IgD-negative memory B cell (primary cell): ENCODE results near the gene CSNK2B. TPM values are rescaled to one million over a fixed set of nuclear protein-coding genes. Genes with fewer than 3 reads are reported as not detected.
"Not testable (repeated sequence)": the region's sequence is repeated elsewhere in the genome, so short reads cannot be mapped to it uniquely, and the experiment has no call there.

Source experiments
- H3K27ac Mint-ChIP-seq, 3 donors: one replicate each; pipeline ENCODE4 v1.8.0; 2020 to 2022; ENCODE audit warnings: mild to moderate bottlenecking in 3 of 3, mixed read lengths in 3 of 3, moderate library complexity in 1 of 3
- H3K27me3 Mint-ChIP-seq: one replicate; pipeline ENCODE4 v1.8.0; 2021; ENCODE audit warnings: mixed read lengths
- H3K36me3 Mint-ChIP-seq: one replicate; pipeline ENCODE4 v1.8.0; 2020; ENCODE audit warnings: mild to moderate bottlenecking, mixed read lengths
- H3K4me1 Mint-ChIP-seq, 3 donors: one replicate each; pipeline ENCODE4 v1.8.0; 2020 to 2022; ENCODE audit warnings: mixed read lengths in 3 of 3, mild to moderate bottlenecking in 1 of 3
- H3K4me3 Mint-ChIP-seq, 4 donors: one replicate each; pipeline ENCODE4 v1.8.0; 2020 to 2022; ENCODE audit warnings: mild to moderate bottlenecking in 4 of 4, mixed read lengths in 4 of 4, moderate library complexity in 3 of 4
- H3K9me3 Mint-ChIP-seq, 3 donors: one replicate each; pipeline ENCODE4 v1.8.0; 2020 to 2021; ENCODE audit warnings: mixed read lengths in 3 of 3, mild to moderate bottlenecking in 1 of 3
- polyA plus RNA-seq: library from polyadenylated mRNA; unstranded; fragments of 300-500 nt; fragmentation: Illumina TruSeq; gene quantifications from one replicate; pipeline ENCODE4 v1.2.3, GENCODE V29; 2021

Gene CSNK2B
- polyA plus RNA-seq, 1 donor from 2014 or later: 268 TPM

DNA sequence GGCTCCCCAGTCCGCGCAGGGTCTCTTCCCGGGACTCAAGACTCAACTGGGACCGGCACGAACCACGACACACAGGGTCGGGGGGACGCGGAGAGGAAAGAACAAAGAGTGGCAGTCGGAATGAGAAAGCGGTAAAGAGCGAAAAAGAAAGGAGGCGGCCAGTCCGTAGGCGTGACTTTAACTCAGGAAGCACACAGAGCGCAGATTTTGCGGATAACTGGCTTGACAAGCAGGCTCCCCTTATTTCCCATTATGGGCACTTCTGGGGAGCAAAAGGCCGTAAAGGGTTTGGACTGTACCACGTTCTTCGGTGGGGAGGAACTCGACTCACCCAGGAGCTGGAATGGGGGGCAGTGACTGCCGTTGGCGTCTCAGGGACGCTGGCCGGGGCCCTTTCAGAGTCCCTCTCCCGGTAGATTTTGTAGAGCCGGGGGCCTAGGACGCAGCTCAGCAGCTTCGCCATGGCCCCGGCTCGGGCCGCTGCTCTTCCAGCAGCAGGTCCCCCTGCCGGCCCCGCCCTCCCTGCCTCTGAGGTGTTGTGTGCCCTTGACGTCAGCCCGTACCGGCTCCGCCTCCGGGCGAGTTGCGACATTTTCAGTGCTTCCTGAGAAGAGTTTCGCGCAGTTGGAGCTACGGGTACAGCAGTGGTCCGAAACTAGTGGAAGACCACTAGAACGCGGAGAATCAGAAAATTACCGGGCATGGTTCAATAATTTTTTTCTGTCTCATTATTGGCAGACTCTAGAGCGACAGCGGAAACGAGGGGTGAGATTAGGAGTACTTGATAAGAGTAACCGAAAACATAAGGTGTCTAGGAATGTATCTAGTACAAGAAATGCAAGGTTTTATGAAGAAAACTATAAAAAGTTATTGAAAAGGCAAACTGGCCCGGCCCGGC is 37.2 kb downstream of the CSNK2B start, which contains the start of gene ABHD16A:
TSS of gene ABHD16A (minus strand) at position 506 of the 898 bp plus-strand sequence. CDS start at position 463, 43 bp downstream.
- Mint-ChIP-seq H3K27me3 (no peaks in the 10 kb centered on the region), H3K4me1 (peaks cover 5 to 22% (median 13%) of the 10 kb centered on the region in 3 donors), H3K4me3 (peak within 1 kb of the TSS; percentile 82 to 99 (median 98)), H3K27ac (peak within 1 kb of the TSS; percentile 81 to 98 (median 98)), H3K36me3 (no peaks in the 10 kb centered on the region), H3K9me3 (no peaks in the 10 kb centered on the region)

DNA sequence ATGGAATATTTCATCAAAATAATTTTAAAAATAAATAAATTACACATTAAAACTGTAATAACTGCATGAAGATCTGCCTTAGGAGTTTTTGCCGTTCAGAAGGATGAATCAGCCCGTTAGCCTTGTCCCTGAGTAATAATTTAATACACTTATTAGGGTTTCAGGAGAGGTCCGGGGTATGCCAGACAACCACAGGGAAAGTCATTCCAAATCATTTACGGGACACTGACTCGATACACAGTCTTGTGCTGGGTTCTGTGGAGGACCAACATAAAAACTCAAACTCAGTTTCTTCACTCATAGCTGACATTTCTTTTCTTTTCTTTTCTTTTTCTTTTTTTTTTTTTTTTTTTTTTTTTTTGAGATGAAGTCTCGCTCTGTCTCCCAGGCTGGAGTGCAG is 40.1 kb downstream of the CSNK2B start:
- Mint-ChIP-seq H3K27ac (no peak overlapping the region), H3K27me3 (peaks cover 4% of the 10 kb centered on the region), H3K4me1 (peaks cover 5 to 22% (median 17%) of the 10 kb centered on the region in 3 donors), H3K4me3 (peak overlapping the region in 1 of 4 donors; percentile 42), H3K36me3 (peaks cover 3% of the 10 kb centered on the region), H3K9me3 (no peaks in the 10 kb centered on the region)

- Mint-ChIP-seq H3K36me3 (peaks cover 3% of the 10 kb centered on the region), H3K9me3 (no peaks in the 10 kb centered on the region), H3K4me1 (peaks cover 5 to 22% (median 16%) of the 10 kb centered on the region in 3 donors), H3K27me3 (peaks cover 4% of the 10 kb centered on the region), H3K27ac (peak within 1 kb of the TSS in 1 of 3 donors; percentile 10), H3K4me3 (peak within 1 kb of the TSS in 1 of 4 donors; percentile 42)
Measured at GRCh38 chr6:31706599-31706998, 40.7 kb downstream of the CSNK2B start, which contains the start of gene LY6G6F. TSS of gene LY6G6F (plus strand) at chr6:31706866. CDS start at chr6:31706907, 41 bp downstream.

DNA sequence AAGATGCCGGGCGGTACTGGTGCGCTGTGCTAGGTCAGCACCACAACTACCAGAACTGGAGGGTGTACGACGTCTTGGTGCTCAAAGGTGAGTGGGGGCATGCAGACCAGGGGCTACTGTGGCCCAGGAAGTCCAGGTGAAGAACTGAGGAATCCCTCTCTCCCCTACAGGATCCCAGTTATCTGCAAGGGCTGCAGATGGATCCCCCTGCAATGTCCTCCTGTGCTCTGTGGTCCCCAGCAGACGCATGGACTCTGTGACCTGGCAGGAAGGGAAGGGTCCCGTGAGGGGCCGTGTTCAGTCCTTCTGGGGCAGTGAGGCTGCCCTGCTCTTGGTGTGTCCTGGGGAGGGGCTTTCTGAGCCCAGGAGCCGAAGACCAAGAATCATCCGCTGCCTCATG is 41.8 kb downstream of the CSNK2B start:
- no peaks in the 10 kb centered on the region for H3K9me3 Mint-ChIP-seq
- H3K27me3 Mint-ChIP-seq: peaks cover 8% of the 10 kb centered on the region
- H3K27ac Mint-ChIP-seq: no peak overlapping the region
- H3K36me3 Mint-ChIP-seq: peaks cover 3% of the 10 kb centered on the region
- no peak overlapping the region for H3K4me3 Mint-ChIP-seq
- peaks cover 14 to 21% (median 17%) of the 10 kb centered on the region in 3 donors for H3K4me1 Mint-ChIP-seq

DNA sequence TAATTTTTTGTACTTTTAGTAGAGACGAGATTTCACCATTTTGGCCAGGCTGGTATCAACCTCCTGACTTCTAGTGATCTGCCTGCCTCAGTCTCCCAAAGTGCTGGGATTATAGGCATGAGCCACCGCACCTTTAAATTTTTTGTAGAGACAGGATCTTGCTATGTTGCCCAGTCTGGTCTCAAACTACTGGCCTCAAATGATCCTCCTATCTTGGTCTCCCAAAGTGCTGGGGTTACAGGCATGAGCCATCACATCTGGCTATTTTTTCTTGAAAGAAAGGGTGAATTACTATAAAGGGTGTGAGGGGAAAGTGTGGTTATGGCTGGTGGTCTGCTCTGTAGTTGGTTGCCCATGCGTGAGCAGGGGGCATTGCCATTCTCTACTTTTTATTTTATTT is 42.3 kb downstream of the CSNK2B start:
- H3K9me3 Mint-ChIP-seq: no peaks in the 10 kb centered on the region
- peaks cover 12 to 21% (median 17%) of the 10 kb centered on the region in 3 donors for H3K4me1 Mint-ChIP-seq
- peaks cover 8% of the 10 kb centered on the region for H3K27me3 Mint-ChIP-seq
- no peak overlapping the region for H3K27ac Mint-ChIP-seq
- no peak overlapping the region for H3K4me3 Mint-ChIP-seq
- peaks cover 3% of the 10 kb centered on the region for H3K36me3 Mint-ChIP-seq

- not testable (repeated sequence) for H3K4me3 Mint-ChIP-seq, H3K36me3 Mint-ChIP-seq, H3K27me3 Mint-ChIP-seq, H3K27ac Mint-ChIP-seq, H3K9me3 Mint-ChIP-seq
- H3K4me1 Mint-ChIP-seq: peaks cover 9 to 18% (median 16%) of the 10 kb centered on the region in 3 donors
Measured at GRCh38 chr6:31709157-31709556, 43.3 kb downstream of the CSNK2B start.

GRCh38 chr6:31710523-31711219 is 44.8 kb downstream of the CSNK2B start:
- Mint-ChIP-seq H3K27me3 (peaks cover 8% of the 10 kb centered on the region), H3K9me3 (no peaks in the 10 kb centered on the region), H3K4me3 (peak overlapping the region in 1 of 4 donors; percentile 85), H3K4me1 (peaks cover 9 to 18% (median 16%) of the 10 kb centered on the region in 3 donors), H3K27ac (no peak overlapping the region), H3K36me3 (peaks cover 3% of the 10 kb centered on the region)

GRCh38 chr6:31711233-31711632 is 45.4 kb downstream of the CSNK2B start:
- Mint-ChIP-seq H3K27me3 (peaks cover 8% of the 10 kb centered on the region), H3K4me3 (peak overlapping the region in 3 of 4 donors; percentile 52 to 85 (median 57)), H3K4me1 (peaks cover 9 to 18% (median 16%) of the 10 kb centered on the region in 3 donors), H3K27ac (no peak overlapping the region), H3K9me3 (no peaks in the 10 kb centered on the region), H3K36me3 (peaks cover 3% of the 10 kb centered on the region)

- peak overlapping the region in 2 of 3 donors; percentile 5 to 83 for H3K27ac Mint-ChIP-seq
- no peak overlapping the region for H3K4me3 Mint-ChIP-seq
- peaks cover 8% of the 10 kb centered on the region for H3K27me3 Mint-ChIP-seq
- H3K36me3 Mint-ChIP-seq: peaks cover 3% of the 10 kb centered on the region
- H3K9me3 Mint-ChIP-seq: no peaks in the 10 kb centered on the region
- peaks cover 9 to 18% (median 16%) of the 10 kb centered on the region in 3 donors for H3K4me1 Mint-ChIP-seq
Measured at GRCh38 chr6:31712296-31712695, 46.4 kb downstream of the CSNK2B start.

DNA sequence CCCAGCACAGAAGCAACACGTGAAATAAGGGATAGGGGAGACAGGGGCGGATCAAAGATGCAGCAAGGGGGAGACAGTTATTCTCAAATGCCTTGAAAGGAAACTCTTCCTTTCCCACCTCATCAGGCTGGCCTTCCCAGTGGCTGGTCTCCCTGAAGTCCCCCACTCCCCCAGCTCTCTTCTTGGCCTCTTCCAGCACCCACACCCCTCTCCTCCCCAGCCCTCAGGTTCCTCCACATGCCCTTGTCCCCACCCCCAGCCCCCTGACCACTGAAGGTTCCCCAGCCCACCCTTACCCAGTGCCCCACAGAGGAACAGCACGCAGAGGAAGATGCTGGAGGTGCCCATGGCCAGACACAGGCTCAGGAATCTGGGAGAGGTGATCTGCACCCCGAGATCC is 47.6 kb downstream of the CSNK2B start:
- peaks cover 9 to 18% (median 16%) of the 10 kb centered on the region in 3 donors for H3K4me1 Mint-ChIP-seq
- peaks cover 3% of the 10 kb centered on the region for H3K36me3 Mint-ChIP-seq
- H3K27me3 Mint-ChIP-seq: peaks cover 6% of the 10 kb centered on the region
- H3K27ac Mint-ChIP-seq: peak overlapping the region in 1 of 3 donors; percentile 83
- H3K4me3 Mint-ChIP-seq: peak overlapping the region in 1 of 4 donors; percentile 57
- no peaks in the 10 kb centered on the region for H3K9me3 Mint-ChIP-seq

DNA sequence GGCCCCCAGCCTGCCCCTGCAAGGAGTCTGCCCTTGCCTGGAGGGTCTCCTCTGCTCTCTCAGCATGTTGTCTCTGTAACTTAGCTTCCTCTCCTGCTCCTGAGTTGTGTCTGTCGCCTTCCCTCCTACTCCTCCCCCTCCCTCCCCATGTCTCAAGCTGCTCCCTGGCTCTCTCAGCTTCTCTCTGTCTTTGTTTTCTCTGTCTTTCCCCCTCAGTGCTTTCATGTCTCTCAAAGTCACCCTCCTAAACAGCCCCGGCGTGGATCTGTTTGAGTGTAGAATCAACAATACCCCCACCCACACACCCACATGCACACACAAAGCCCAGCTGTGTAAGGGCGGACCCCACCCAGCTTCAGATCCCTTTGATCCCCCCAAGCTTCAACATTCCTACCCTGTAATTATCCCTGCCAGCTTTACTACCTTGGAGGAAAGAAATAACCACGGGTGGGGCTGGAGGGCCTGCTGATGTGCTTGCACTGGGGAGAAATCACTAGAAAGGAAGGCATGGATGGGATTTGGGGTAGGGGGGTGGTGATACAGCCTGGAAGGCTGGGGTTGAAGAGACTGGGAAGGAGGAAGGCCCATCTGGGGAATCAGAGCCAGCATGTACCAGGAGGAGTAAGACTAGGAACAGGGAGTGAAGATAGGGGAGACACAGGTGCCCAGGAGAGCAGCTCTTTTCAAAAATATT is 48.3 kb downstream of the CSNK2B start:
- peaks cover 3% of the 10 kb centered on the region for H3K36me3 Mint-ChIP-seq
- no peak overlapping the region for H3K27ac Mint-ChIP-seq
- peaks cover 9 to 19% (median 18%) of the 10 kb centered on the region in 3 donors for H3K4me1 Mint-ChIP-seq
- no peaks in the 10 kb centered on the region for H3K9me3 Mint-ChIP-seq
- peaks cover 6% of the 10 kb centered on the region for H3K27me3 Mint-ChIP-seq
- H3K4me3 Mint-ChIP-seq: no peak overlapping the region

- no peak within 1 kb of the TSS for H3K4me3 Mint-ChIP-seq
- H3K36me3 Mint-ChIP-seq: peaks cover 3% of the 10 kb centered on the region
- peaks cover 9 to 19% (median 18%) of the 10 kb centered on the region in 3 donors for H3K4me1 Mint-ChIP-seq
- no peak within 1 kb of the TSS for H3K27ac Mint-ChIP-seq
- peaks cover 6% of the 10 kb centered on the region for H3K27me3 Mint-ChIP-seq
- H3K9me3 Mint-ChIP-seq: no peaks in the 10 kb centered on the region
Measured at GRCh38 chr6:31715022-31715958, 49.4 kb downstream of the CSNK2B start, which contains the start of gene LY6G6D. TSS of gene LY6G6D (plus strand) at chr6:31715348. CDS start at chr6:31715356, 8 bp downstream.

DNA sequence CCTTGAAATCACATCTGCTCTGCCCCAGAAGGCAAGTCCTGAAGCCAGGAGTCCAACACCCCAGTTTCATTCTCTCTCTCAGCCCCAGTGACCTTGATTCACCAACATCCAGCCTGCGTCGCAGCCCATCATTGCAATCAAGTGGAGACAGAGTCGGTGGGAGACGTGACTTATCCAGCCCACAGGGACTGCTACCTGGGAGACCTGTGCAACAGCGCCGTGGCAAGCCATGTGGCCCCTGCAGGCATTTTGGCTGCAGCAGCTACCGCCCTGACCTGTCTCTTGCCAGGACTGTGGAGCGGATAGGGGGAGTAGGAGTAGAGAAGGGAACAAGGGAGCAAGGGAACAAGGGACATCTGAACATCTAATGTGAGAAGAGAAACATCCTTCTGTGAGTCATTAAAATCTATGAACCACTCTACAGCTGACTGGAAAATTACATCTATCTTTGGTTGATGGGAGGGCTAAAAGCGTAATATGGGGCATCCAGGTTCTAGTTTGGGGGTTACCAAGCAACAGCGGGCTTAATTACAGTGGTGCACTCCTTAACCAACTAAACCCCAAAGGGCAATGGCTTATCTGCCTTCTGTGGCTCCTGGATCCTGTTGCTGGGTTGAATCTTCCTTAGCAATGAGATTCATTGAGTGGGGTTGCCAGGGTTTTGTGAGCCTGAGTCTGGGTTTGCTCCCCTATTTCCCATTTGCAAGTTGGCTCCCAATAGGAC is 51.8 kb downstream of the CSNK2B start:
- Mint-ChIP-seq H3K9me3 (no peaks in the 10 kb centered on the region), H3K36me3 (no peaks in the 10 kb centered on the region), H3K27me3 (no peaks in the 10 kb centered on the region), H3K4me1 (peaks cover 0 to 7% (median under 1%) of the 10 kb centered on the region in 3 donors), H3K4me3 (no peak overlapping the region), H3K27ac (no peak overlapping the region)
